ENCODE data around the gene PM20D2.

The PM20D2 gene

DNA sequence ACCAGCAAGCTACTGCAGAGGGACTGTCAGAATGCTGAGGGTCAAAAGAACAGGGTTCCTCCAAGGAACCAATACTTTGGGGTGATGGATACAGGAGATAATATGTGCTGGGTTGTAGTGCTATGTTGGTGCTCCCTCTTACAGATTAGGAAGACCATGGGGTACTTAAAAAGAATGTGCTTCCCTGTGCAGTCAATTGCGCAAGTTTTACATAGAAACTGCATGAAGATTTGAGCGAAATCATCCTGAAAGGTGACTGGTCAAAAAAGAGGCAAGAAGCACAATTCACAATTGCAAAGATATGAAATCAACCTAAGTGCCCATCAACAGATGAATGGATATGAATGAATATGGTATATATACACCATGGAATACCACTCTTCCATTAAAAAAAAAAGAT, 37.4 kb downstream of the PM20D2 start:
- Histone ChIP-seq H3K79me2 (ENCODE audit: insufficient read depth, low read length) (no peaks in the 10 kb centered on the region), H3K4me3 (ENCODE audit: low read depth, low read length, poor library complexity, severe bottlenecking) (no peak overlapping the region), H3K9me3 (ENCODE audit: low read length) (no peaks in the 10 kb centered on the region), H3K36me3 (ENCODE audit: insufficient read depth, low read length) (no peaks in the 10 kb centered on the region), H3F3A (ENCODE audit: insufficient read depth, low read length) (no peaks in the 10 kb centered on the region), H2AFZ (ENCODE audit: low read length) (no peak overlapping the region), H4K20me1 (ENCODE audit: insufficient read depth, low read length) (no peaks in the 10 kb centered on the region), H3K9ac (ENCODE audit: low read length) (no peak overlapping the region), H3K4me1 (ENCODE audit: insufficient read depth, low read length, severe bottlenecking) (no peaks in the 10 kb centered on the region), H3K27ac (ENCODE audit: low read depth, low read length, poor library complexity, severe bottlenecking) (no peak overlapping the region), H3K9me2 (ENCODE audit: low read depth, low read length) (no peaks in the 10 kb centered on the region), H3K27me3 (ENCODE audit: insufficient read depth, low read length) (no peaks in the 10 kb centered on the region; the same call in 1 of the 2 replicates), H3K4me2 (ENCODE audit: low read length) (no peak overlapping the region)
- no peak for TF ChIP-seq EZH2 (IDR thresholded peaks at IDR 0.05; ENCODE audit: borderline replicate concordance, low read length)
- TF ChIP-seq, protein P1, sequence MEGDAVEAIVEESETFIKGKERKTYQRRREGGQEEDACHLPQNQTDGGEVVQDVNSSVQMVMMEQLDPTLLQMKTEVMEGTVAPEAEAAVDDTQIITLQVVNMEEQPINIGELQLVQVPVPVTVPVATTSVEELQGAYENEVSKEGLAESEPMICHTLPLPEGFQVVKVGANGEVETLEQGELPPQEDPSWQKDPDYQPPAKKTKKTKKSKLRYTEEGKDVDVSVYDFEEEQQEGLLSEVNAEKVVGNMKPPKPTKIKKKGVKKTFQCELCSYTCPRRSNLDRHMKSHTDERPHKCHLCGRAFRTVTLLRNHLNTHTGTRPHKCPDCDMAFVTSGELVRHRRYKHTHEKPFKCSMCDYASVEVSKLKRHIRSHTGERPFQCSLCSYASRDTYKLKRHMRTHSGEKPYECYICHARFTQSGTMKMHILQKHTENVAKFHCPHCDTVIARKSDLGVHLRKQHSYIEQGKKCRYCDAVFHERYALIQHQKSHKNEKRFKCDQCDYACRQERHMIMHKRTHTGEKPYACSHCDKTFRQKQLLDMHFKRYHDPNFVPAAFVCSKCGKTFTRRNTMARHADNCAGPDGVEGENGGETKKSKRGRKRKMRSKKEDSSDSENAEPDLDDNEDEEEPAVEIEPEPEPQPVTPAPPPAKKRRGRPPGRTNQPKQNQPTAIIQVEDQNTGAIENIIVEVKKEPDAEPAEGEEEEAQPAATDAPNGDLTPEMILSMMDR (IDR thresholded peaks at IDR 0.05; ENCODE audit: low read length): no peak

DNA sequence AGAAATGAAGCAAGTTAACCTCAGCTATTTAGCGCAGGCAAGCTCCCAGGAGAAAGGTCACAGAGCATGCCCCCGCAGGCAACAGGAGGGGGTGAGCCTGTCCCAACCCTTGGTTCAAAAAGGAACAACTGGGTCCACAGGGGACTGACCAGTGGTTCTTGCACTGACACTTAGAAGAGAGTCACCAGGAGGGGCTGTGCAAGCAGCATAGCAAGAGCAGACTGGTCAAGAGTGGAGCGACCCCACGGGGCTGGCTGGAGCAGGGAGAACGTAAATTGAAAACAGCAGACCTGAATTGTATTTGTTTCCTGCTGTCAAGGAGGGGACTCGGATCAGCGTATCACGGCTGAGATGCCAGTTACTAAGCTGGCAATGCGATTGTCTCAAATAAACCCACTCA, 38.5 kb downstream of the PM20D2 start:
- Histone ChIP-seq H3K9me3 (ENCODE audit: low read length) (no peaks in the 10 kb centered on the region), H3K9ac (ENCODE audit: low read length) (no peak overlapping the region)

DNA sequence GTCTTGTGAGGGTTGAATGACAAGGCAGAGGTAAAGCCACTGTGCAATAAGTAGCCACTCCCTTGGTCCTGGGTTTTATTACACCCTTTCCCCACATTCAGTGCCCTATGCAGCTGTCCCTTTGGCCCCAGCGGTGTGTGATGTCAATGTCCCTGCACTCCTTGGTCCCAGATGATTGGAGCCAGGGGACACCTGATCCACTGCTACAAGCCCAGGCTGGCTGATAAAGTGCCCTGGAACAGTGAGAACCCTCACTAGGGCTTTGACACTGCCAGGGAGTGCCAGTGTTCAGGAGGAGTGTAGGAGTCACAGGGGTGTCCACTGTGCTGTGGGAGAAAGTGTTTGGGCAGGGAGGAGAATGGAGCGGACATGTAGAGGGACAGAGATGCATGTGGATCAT, 40.9 kb downstream of the PM20D2 start:
- no peaks in the 10 kb centered on the region; the same call in 1 of the 2 replicates for H3K27me3 ChIP-seq (ENCODE audit: insufficient read depth, low read length)
- H4K20me1 ChIP-seq (ENCODE audit: insufficient read depth, low read length): no peaks in the 10 kb centered on the region
- H3K4me2 ChIP-seq (ENCODE audit: low read length): no peak overlapping the region
- TF ChIP-seq EZH2 (IDR thresholded peaks at IDR 0.05; ENCODE audit: borderline replicate concordance, low read length): no peak
- TF ChIP-seq, protein P1 (IDR thresholded peaks at IDR 0.05; ENCODE audit: low read length): no peak
- no peak overlapping the region for H3K9ac ChIP-seq (ENCODE audit: low read length)
- H3K4me3 ChIP-seq (ENCODE audit: low read depth, low read length, poor library complexity, severe bottlenecking): no peak overlapping the region
- H3K79me2 ChIP-seq (ENCODE audit: insufficient read depth, low read length): no peaks in the 10 kb centered on the region
- no peaks in the 10 kb centered on the region for H3K9me3 ChIP-seq (ENCODE audit: low read length)
- no peak overlapping the region for H3K27ac ChIP-seq (ENCODE audit: low read depth, low read length, poor library complexity, severe bottlenecking)
- H3K9me2 ChIP-seq (ENCODE audit: low read depth, low read length): no peaks in the 10 kb centered on the region
- no peaks in the 10 kb centered on the region for H3K4me1 ChIP-seq (ENCODE audit: insufficient read depth, low read length, severe bottlenecking)
- no peaks in the 10 kb centered on the region for H3F3A ChIP-seq (ENCODE audit: insufficient read depth, low read length)
- no peaks in the 10 kb centered on the region for H3K36me3 ChIP-seq (ENCODE audit: insufficient read depth, low read length)
- H2AFZ ChIP-seq (ENCODE audit: low read length): no peak overlapping the region

More for the DNA sequence above, 38.5 kb downstream of the PM20D2 start:
- Histone ChIP-seq H3K4me1 (ENCODE audit: insufficient read depth, low read length, severe bottlenecking) (no peaks in the 10 kb centered on the region), H3F3A (ENCODE audit: insufficient read depth, low read length) (no peaks in the 10 kb centered on the region), H3K9me2 (ENCODE audit: low read depth, low read length) (no peaks in the 10 kb centered on the region), H3K4me3 (ENCODE audit: low read depth, low read length, poor library complexity, severe bottlenecking) (no peak overlapping the region), H4K20me1 (ENCODE audit: insufficient read depth, low read length) (no peaks in the 10 kb centered on the region), H2AFZ (ENCODE audit: low read length) (no peak overlapping the region), H3K27me3 (ENCODE audit: insufficient read depth, low read length) (no peaks in the 10 kb centered on the region; the same call in 1 of the 2 replicates), H3K79me2 (ENCODE audit: insufficient read depth, low read length) (no peaks in the 10 kb centered on the region), H3K4me2 (ENCODE audit: low read length) (no peak overlapping the region), H3K36me3 (ENCODE audit: insufficient read depth, low read length) (no peaks in the 10 kb centered on the region), H3K27ac (ENCODE audit: low read depth, low read length, poor library complexity, severe bottlenecking) (no peak overlapping the region)
- TF ChIP-seq EZH2 (IDR thresholded peaks at IDR 0.05; ENCODE audit: borderline replicate concordance, low read length): no peak
- TF ChIP-seq, protein P1 (IDR thresholded peaks at IDR 0.05; ENCODE audit: low read length): no peak

Data from OCI-LY1 (cell line).